GM12872 (cell line): ENCODE measurements around the gene COMMD2.

ENCODE experiments used
- TF ChIP-seq, protein P1 (sequence below): IDR thresholded peaks from 3 replicates; pipeline ENCODE4 v1.5.1; 2011; ENCODE audit warnings: low read depth, mild to moderate bottlenecking, low read length, moderate library complexity; ENCODE audit not compliant: insufficient read depth

Gene COMMD2

DNA sequence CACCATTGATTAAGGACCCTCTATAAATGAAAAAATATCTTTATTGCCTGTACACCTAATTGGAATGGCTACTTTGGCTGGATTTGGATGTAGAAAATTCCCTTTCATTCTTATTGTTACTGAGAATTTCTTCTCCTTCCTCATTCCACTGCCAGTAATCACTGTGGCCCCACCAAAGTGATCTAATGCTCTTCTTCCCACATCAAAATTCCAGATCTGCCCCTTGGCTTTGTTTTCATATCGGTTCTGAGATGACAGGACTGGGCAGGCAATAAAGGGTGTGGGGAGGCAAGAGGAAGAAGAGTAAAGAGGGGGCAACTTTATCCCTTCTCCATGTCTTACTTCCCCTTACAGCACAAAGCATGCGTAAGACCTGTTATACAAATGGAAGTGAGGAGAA is 38.0 kb upstream of the COMMD2 start:
- TF ChIP-seq, protein P1, sequence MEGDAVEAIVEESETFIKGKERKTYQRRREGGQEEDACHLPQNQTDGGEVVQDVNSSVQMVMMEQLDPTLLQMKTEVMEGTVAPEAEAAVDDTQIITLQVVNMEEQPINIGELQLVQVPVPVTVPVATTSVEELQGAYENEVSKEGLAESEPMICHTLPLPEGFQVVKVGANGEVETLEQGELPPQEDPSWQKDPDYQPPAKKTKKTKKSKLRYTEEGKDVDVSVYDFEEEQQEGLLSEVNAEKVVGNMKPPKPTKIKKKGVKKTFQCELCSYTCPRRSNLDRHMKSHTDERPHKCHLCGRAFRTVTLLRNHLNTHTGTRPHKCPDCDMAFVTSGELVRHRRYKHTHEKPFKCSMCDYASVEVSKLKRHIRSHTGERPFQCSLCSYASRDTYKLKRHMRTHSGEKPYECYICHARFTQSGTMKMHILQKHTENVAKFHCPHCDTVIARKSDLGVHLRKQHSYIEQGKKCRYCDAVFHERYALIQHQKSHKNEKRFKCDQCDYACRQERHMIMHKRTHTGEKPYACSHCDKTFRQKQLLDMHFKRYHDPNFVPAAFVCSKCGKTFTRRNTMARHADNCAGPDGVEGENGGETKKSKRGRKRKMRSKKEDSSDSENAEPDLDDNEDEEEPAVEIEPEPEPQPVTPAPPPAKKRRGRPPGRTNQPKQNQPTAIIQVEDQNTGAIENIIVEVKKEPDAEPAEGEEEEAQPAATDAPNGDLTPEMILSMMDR: no peak

DNA sequence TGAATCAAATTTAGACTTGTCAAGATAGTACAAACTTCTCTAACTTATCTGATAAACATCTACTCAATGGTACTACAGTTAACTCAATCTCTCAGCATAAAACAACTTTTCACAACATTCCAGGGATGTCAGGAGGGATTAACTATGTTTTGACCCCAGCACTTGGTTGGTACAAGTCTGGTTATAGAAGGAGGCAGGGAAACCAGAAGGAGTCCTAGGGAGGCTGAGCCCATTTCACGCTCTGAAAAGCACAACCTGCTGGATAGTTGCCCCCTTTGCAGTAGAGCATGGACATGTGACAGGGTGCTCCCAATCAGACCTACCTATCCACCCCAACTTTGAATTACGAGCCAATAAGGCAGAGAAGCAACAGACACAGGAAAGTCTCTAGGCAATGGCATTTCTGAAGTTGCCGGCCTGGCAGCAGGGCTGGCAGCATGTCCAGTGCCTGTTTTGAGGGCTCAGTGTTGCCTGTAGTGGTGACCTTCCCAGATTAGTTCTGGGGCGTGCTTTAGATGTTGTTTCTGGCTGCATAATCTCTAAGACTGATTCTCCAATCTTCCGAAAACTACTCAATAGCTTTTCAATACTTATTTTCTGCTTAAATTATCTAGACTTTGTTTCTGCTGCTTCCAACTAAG is 31.9 kb upstream of the COMMD2 start:
- TF ChIP-seq, protein P1: no peak

DNA sequence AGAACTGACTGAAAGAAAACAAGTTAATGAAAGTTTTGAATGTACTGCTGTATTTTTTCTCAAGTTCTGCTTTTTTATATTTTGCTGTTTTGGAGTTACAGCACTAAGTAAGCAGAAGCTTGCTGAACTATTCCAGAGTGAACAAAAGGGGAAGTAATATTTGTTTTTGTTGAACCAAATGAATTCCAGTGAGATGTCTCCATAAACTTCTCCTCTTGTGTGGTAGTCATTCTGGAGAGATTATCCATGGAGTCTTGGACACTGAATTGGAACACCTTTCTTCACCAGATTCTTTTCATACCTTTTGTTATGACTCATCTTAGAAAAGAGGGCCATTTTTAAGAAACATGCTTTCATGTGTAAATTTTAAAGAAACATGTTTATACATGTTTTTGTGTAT is 31.3 kb upstream of the COMMD2 start:
- TF ChIP-seq, protein P1: no peak

DNA sequence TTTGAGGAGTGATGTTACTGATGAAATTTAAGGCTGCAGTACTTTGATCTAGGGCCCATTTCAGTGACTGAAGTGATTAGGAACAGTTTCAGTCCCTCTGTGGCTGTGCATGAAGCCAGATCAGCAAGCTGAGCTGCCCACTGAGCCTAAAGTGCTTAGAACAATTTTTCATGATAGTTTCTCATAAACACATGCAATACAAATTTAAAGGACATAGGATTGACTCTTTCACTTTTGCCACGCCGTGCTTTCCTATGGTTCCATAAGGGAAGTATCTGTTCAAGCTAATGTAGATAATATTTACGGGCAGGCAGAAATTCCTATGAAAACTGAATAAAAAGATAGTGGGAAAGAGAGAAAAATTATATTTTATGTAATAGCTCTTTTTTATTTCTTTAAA is 29.5 kb upstream of the COMMD2 start:
- TF ChIP-seq, protein P1: no peak

DNA sequence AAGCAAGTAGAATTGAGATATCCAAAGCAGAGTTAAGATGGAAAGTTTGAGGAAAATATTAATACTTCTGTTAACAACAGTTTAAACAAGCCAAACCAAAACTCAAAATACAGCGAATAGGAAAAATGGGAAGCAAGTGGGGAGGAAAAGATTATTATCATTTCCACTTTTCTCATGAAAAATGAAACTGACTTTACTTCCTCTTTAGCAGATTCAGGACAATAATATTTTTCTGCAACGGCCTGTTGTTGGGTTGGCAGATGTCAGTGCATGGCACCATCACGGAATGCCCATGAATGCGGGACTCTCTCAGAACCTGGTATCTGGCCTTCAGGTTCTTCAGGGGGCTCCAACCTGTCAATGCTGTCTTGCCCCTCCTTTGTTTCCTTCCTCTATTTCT is 28.9 kb upstream of the COMMD2 start:
- TF ChIP-seq, protein P1: no peak

DNA sequence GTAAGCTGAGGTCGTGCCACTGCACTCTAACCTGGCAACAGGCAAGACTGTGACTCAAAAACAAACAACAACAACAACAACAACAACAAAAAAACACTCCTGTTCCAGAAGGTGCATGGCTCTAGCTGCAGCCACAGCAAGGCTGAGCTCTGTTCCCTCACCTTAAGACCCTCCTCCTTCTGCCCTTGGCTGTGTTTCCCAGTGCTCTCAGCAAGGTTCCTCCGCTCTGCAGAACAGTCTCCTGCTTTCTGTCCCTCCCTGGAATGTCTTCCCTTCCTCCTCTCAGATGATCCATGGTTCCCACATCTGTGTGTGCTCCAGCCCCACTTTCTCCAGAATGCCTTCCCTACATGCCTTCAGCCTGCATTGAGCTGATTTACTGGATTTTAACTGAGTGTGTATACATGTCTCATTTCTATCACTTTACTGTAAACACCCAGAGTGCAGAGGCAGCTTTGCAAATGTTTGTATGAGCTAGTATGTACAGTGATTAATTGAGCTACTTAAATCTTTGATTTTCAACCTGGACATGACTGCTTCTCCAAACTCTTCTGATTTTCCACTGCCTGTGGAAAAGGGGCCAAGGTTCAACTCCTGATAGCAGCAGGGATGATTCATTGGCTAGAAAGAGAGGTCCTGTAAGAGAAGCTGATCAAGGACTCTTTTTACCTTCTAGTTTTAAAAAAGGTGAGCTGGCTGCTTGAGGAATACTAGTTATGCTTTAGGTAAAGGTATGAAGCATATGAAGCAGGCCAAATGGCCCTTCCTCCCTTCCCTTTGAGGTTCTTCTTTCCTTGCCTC is 25.3 kb upstream of the COMMD2 start:
- TF ChIP-seq, protein P1: no peak

DNA sequence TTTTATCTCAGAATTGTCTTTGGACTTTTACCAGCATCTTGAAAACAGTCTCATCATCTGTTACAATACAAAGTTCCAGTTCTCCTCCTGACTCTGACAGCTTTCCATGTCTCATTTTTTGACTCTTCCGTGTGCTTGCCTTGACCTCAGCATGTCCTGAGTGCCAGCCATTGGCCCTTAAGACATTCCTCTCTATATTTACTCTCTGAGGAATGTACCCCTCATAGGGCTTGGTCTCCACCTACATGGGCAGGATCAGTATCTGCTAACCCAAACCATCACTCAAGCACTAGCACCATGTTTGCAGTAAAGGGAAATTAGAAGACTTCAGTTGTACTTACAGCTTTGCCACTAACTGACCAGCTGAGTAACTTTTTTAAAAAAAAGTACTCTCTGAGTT is 23.9 kb upstream of the COMMD2 start:
- TF ChIP-seq, protein P1: no peak
